GM10266 (cell line): Measurements from ENCODE around the gene FAM13A.
"Not testable (repeated sequence)": the region's sequence is repeated elsewhere in the genome, so short reads cannot be mapped to it uniquely, and the experiment has no call there.

Source experiments
- DNase-seq: peaks from one replicate; pipeline ENCODE4 v3.0.0; 2012; ENCODE audit errors: extremely low spot score
- CTCF ChIP-seq: IDR thresholded peaks from 2 replicates; pipeline ENCODE4 v1.5.1; 2012; ENCODE audit warnings: mild to moderate bottlenecking, low read depth; ENCODE audit not compliant: control insufficient read depth, insufficient read depth; ENCODE audit errors: missing control alignments

Gene FAM13A

GRCh38 chr4:89023140-89023539, 33.8 kb downstream of the FAM13A start:
- TF ChIP-seq CTCF: no peak
- no peak for DNase-seq

- TF ChIP-seq CTCF: no peak
- DNase-seq: no peak
Measured at GRCh38 chr4:89022426-89023128, 34.4 kb downstream of the FAM13A start.

- DNase-seq: no peak
- no peak for TF ChIP-seq CTCF
Measured at GRCh38 chr4:89021684-89022083, 35.3 kb downstream of the FAM13A start.

GRCh38 chr4:89021062-89021461, 35.9 kb downstream of the FAM13A start:
- no peak for TF ChIP-seq CTCF
- no peak for DNase-seq

GRCh38 chr4:89014897-89015296, 42.1 kb downstream of the FAM13A start:
- DNase-seq: not testable (repeated sequence)

- DNase-seq: no peak
- TF ChIP-seq CTCF: no peak
Measured at GRCh38 chr4:89009761-89010369, 47.1 kb downstream of the FAM13A start.

GRCh38 chr4:89009115-89009514, 47.9 kb downstream of the FAM13A start:
- DNase-seq: no peak
- no peak for TF ChIP-seq CTCF

- no peak for TF ChIP-seq CTCF
- DNase-seq: no peak
Measured at GRCh38 chr4:89008166-89008565, 48.8 kb downstream of the FAM13A start.
